Transverse colon (tissue), 4 donors: ENCODE data around the gene ECPAS. TPM values are rescaled to one million over a fixed set of nuclear protein-coding genes. Genes with fewer than 3 reads are reported as not detected.

Source experiments
- DNase-seq: peaks from one replicate; pipeline ENCODE4 v3.0.0-alpha.2; 2019
- H3K27ac ChIP-seq, 4 donors: fragments of 200-600 bp; sonication (generic); 2 replicates each; pipeline ENCODE4 v1.5.1; 2016 to 2018; ENCODE audit warnings: inconsistent platforms in 4 of 4
- H3K27me3 ChIP-seq: fragments of 200-600 bp; sonication (generic); 2 replicates; pipeline ENCODE4 v1.5.1; 2017; ENCODE audit warnings: inconsistent platforms
- H3K36me3 ChIP-seq, 4 donors: fragments of 200-600 bp; sonication (generic); 2 replicates each; pipeline ENCODE4 v1.5.1; 2017 to 2019; ENCODE audit warnings: inconsistent platforms in 4 of 4
- H3K4me1 ChIP-seq, 4 donors: fragments of 200-600 bp; sonication (generic); 2 replicates each; pipeline ENCODE4 v1.5.1; 2017 to 2020; ENCODE audit warnings: inconsistent platforms in 4 of 4
- H3K4me3 ChIP-seq, 4 donors: fragments of 200-600 bp; sonication (generic); 1 replicate in 1 of 4; 2 replicates in 3 of 4; pipeline versions ENCODE4 v1.5.1 to v1.6.1; 2017 to 2019; ENCODE audit warnings: inconsistent platforms in 4 of 4
- H3K9me3 ChIP-seq, 2 donors: fragments of 200-600 bp; sonication (generic); 2 replicates each; pipeline ENCODE4 v1.5.1; 2017 to 2019; ENCODE audit warnings: inconsistent platforms in 2 of 2
- CTCF ChIP-seq, 5 experiments: fragments of 200-600 bp in 3 of 5; fragments of 450-650 bp in 2 of 5; sonication (generic) in 3 of 5; IDR thresholded peaks; 1 replicate in 2 of 5; 2 replicates in 3 of 5; pipeline ENCODE4 v1.5.1; 2016 to 2017; ENCODE audit warnings: antibody characterized with exemption in 5 of 5, inconsistent platforms in 3 of 5, mild to moderate bottlenecking in 2 of 5, moderate library complexity in 1 of 5
- EP300 ChIP-seq: sonication (generic); formaldehyde crosslinking; IDR thresholded peaks from one replicate; pipeline ENCODE4 v1.6.1; 2017; ENCODE audit warnings: antibody characterized with exemption, low read depth
- POLR2A ChIP-seq: fragments of 450-650 bp; IDR thresholded peaks from one replicate; pipeline ENCODE4 v1.6.1; 2016; ENCODE audit warnings: antibody characterized with exemption, mild to moderate bottlenecking, moderate library complexity
- POLR2AphosphoS5 ChIP-seq, 3 donors: sonication (generic); formaldehyde crosslinking; IDR thresholded peaks; one replicate each; pipeline ENCODE4 v1.6.1; 2016; ENCODE audit warnings: antibody characterized with exemption in 3 of 3
- WGBS, 2 donors: methylation state at CpG; one replicate each; pipeline ENCODE4 v1.1.5; 2018; ENCODE audit warnings: low coverage in 1 of 2; 5-methylcytosine and 5-hydroxymethylcytosine counted together
- in situ Hi-C, 4 donors: fragments of 200-750 bp; cut with MboI; loops; one replicate each; pipeline versions ENCODE4 v1.15.0 to v1.15.1; 2017; ENCODE audit warnings: low sequenced_read_pairs in 3 of 4, low pct_ligation_motif_present in 1 of 4, low pct_unique_long_range_greater_than_20kb in 1 of 4
- intact Hi-C: fragments of 100-400 bp; cut with DNase I; formaldehyde crosslinking; loops from one replicate; pipeline ENCODE4 v1.15.1; 2023; ENCODE audit warnings: low total_unique reads
- total RNA-seq, 4 donors: library from RNA; depleted of rRNA; stranded (reverse); fragments of >200 nt; gene quantifications; one replicate each; pipeline ENCODE4 v1.1.0, GENCODE V29; 2016

ECPAS gene
- total RNA-seq, 4 donors from 2014 or later: 69.2 to 88.8 (median 77.0) TPM

DNA sequence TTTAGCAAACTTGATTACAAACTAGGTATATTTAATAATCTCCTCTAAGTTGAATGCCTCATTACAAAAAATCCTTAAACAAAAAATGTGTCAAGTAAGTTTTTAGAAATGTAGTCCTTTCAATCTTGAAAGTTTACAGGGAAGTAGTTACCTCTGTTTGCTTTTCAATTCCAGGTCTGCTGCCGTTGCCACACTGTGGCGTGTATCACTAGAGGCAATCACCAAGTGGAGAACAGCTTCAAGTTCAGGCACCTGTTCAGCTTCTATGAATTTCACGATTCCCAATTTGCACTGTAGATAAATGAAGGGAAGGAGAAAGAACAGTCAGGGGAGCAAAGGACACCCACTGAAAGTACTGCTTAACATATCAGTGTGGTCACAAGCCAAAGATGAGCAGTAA, 51.1 kb downstream of the ECPAS start:
- H3K4me3 ChIP-seq: no peak overlapping the region
- DNase-seq: no peak
- no peaks in the 10 kb centered on the region for H3K9me3 ChIP-seq
- 59 to 60% methylated on average over 3 of the region's 3 CpGs for WGBS, 2 donors
- no peaks in the 10 kb centered on the region for H3K4me1 ChIP-seq
- in situ Hi-C loops (no loop called here), intact Hi-C loops (no loop called here)
- no peaks in the 10 kb centered on the region for H3K27me3 ChIP-seq
- H3K36me3 ChIP-seq: peaks cover 0 to 53% (median 26%) of the 10 kb centered on the region in 4 donors
- TF ChIP-seq POLR2A (no peak), EP300 (no peak), POLR2AphosphoS5 (IDR thresholded peaks at IDR 0.05) (no peak), CTCF (IDR thresholded peaks at IDR 0.05) (no peak)
- H3K27ac ChIP-seq: no peak overlapping the region

DNA sequence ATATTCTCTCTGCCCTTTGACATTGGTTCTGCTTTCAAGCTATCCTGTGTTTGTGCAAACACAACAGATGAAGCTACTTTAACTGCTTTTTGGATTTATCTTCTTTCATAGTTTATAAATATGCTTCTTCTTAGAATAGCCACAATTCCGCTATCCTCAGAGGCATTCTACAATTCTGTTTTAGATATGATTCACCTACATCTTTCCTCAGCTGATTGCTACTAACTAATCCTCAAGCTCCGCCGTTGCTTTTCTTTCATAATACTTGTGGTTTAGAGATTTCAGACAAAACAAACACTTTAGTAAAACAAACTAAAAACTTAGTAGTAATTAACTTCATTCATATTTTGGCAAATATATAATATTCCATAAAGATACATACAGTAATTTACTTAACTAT, 52.5 kb downstream of the ECPAS start:
- WGBS, 2 donors: 82 to 88% methylated on average over 3 of the region's 3 CpGs
- no peaks in the 10 kb centered on the region for H3K4me1 ChIP-seq
- H3K4me3 ChIP-seq: no peak overlapping the region
- in situ Hi-C loops (no loop called here), intact Hi-C loops (no loop called here)
- H3K36me3 ChIP-seq: peaks cover 0 to 62% (median 28%) of the 10 kb centered on the region in 4 donors
- no peaks in the 10 kb centered on the region for H3K9me3 ChIP-seq
- TF ChIP-seq POLR2A (no peak), CTCF (IDR thresholded peaks at IDR 0.05) (no peak), EP300 (no peak), POLR2AphosphoS5 (IDR thresholded peaks at IDR 0.05) (no peak)
- H3K27ac ChIP-seq: no peak overlapping the region
- DNase-seq: no peak
- H3K27me3 ChIP-seq: no peaks in the 10 kb centered on the region

DNA sequence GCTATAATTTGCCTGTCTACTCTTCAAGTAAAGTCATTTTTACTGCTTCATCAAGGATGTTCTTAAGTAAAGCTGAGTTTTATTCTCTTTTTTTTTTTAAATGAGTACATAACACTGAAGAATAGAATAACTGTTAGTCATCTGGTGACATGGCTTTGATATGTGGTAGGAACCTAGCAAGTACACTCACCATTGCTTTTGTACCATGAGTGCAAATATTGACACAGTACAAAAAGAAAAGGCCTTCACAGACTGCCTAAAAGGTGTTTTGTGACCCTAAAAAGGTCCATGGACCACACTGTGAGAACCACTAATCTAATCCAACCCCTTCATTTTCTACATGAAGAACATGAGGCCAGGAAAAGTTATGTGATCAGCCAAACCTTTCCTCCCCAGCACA, 55.0 kb downstream of the ECPAS start:
- H3K4me3 ChIP-seq: no peak overlapping the region
- intact Hi-C loops (no loop called here), in situ Hi-C loops (loop anchor here in 1 of 4 donors (10.0 kb wide), 1 partner anchor 64 kb away; no protein-coding TSS in a partner anchor)
- H3K27ac ChIP-seq: no peak overlapping the region
- H3K36me3 ChIP-seq: peaks cover 0 to 76% (median 32%) of the 10 kb centered on the region in 4 donors
- no peaks in the 10 kb centered on the region for H3K9me3 ChIP-seq
- no peaks in the 10 kb centered on the region for H3K27me3 ChIP-seq
- no peaks in the 10 kb centered on the region for H3K4me1 ChIP-seq
- no peak for DNase-seq
- TF ChIP-seq EP300: no peak
- TF ChIP-seq CTCF (IDR thresholded peaks at IDR 0.05): no peak

- H3K27ac ChIP-seq: no peak overlapping the region
- intact Hi-C loops: no loop called here
- H3K4me3 ChIP-seq: no peak overlapping the region
- no peaks in the 10 kb centered on the region for H3K4me1 ChIP-seq
- H3K36me3 ChIP-seq: peaks cover 0 to 64% (median 32%) of the 10 kb centered on the region in 4 donors
- H3K27me3 ChIP-seq: no peaks in the 10 kb centered on the region
- no peak for TF ChIP-seq POLR2A
- TF ChIP-seq POLR2AphosphoS5 (IDR thresholded peaks at IDR 0.05): no peak
- no peak for TF ChIP-seq EP300
- TF ChIP-seq CTCF (IDR thresholded peaks at IDR 0.05): no peak
- no peak for DNase-seq
- H3K9me3 ChIP-seq: no peaks in the 10 kb centered on the region
- in situ Hi-C loops: loop anchor here in 1 of 4 donors (10.0 kb wide), 1 partner anchor 62 kb away; no protein-coding TSS in a partner anchor
Observed at GRCh38 chr9:111427186-111427585, 57.0 kb downstream of the ECPAS start.
